ENCODE measurements around the gene ABT1. TPM values are rescaled to one million over a fixed set of nuclear protein-coding genes. Genes with fewer than 3 reads are reported as not detected.
A peak's percentile ranks its signal among the peaks of the same experiment; 100 is the strongest.

Gene ABT1
- total RNA-seq, 1 donor from 2014 or later: 15.7 TPM

DNA sequence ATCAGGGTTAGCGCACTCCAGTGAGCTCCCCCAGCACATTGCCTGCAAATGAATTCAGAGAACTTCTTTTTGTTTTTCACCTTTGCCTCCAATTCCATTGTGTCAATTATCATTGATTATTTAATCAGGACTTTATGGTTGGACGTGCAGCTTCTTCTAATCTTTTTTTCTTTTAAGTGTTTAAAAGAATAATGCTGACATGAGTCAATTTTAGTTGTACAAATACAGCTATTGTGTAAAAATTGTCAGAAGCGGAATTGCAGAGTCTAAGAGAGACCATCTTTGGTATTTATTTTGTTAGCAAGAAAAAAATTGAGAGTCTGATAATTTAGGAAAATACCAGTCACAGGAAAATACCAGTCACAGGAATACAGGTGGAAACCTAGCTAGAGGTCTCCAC is 5.5 kb downstream of the ABT1 start:
- DNase-seq (ENCODE audit: low read depth): no peak
- H3K4me3 ChIP-seq (ENCODE audit: low read depth, low read length): no peak overlapping the region
- TF ChIP-seq CTCF (conservative IDR thresholded peaks at IDR 0.05; ENCODE audit: low read depth, low read length): no peak

DNA sequence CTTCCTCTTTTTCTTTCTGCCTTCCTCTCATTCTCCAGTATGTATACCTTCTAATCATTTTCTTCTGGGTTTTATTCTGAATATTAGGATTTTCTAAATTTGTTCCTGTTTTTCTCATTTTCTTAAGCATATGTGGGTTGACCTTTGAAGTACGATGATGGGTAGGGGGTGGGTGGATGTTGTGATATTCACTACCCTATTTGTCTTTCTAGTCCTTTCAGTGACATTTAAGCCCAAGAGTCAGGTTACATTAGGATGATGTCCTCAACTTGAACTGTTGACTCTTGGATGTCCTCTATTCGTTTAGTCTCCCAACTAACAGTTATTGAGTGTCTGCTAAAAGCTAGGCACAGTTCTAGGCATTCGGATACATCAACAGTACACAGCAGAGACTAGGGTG is 7.3 kb downstream of the ABT1 start:
- no peak for DNase-seq (ENCODE audit: low read depth)
- no peak for TF ChIP-seq CTCF (conservative IDR thresholded peaks at IDR 0.05; ENCODE audit: low read depth, low read length)
- H3K4me3 ChIP-seq (ENCODE audit: low read depth, low read length): no peak overlapping the region

DNA sequence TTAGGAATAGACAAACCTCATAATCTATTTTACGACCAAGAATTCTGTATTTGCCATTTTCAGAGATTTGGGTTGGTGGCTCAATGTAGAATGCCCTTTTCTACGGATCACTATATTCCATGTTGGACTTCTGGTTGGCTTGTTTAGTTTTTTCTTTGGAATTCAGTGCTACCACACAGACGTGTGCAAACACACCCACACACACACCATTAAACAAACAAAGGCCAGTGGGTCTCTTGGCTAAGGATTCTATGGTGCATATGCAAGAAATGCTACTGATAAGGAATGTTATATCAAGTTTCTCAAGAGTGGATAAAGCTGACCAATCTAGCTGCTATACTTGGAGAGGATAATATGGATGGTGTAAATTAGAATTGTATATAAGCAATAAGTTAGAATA is 8.0 kb downstream of the ABT1 start:
- no peak for TF ChIP-seq CTCF (conservative IDR thresholded peaks at IDR 0.05; ENCODE audit: low read depth, low read length)
- H3K4me3 ChIP-seq (ENCODE audit: low read depth, low read length): no peak overlapping the region
- DNase-seq (ENCODE audit: low read depth): no peak

DNA sequence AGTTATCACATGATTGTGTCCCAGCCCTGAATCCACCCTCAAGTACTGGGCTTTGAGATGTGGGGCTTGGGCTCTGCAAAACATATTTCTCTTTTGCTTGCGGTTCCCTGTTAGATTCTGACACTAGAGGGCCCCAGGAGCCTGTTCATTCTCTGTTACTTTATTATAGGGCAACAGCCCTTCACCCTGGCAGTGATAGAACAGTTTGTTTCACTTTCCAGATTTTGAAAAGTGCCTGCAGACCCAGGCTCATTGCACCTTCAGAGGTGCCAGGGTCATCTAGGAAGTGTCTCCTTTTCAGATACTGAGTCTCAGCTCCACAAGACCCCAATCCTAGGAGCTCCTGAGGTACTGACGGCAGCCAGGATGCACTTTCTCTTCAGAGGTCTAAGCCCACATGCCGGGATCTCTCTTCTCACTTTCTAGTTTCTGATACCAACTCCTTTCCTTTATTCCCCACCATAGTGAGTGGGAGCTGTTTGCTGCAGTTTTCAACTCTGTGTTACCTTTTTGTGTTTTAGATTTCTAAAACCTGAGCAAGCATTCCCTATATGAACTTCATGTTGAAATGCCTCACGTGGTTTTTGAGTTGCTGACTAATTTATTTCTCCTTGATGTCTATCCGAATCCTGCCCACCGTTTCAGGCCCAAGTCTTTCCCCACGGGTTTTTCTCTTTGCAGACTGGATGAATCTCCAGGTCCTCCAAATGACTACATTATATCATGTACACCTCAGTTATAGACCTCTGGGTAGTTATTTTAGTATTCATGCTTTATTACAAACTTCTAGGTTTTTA is 10.9 kb downstream of the ABT1 start:
- no peak for DNase-seq (ENCODE audit: low read depth)
- peak overlapping the region; percentile 33 for H3K4me3 ChIP-seq (ENCODE audit: low read depth, low read length)
- peak; percentile 92 for TF ChIP-seq CTCF (conservative IDR thresholded peaks at IDR 0.05; ENCODE audit: low read depth, low read length)

DNA sequence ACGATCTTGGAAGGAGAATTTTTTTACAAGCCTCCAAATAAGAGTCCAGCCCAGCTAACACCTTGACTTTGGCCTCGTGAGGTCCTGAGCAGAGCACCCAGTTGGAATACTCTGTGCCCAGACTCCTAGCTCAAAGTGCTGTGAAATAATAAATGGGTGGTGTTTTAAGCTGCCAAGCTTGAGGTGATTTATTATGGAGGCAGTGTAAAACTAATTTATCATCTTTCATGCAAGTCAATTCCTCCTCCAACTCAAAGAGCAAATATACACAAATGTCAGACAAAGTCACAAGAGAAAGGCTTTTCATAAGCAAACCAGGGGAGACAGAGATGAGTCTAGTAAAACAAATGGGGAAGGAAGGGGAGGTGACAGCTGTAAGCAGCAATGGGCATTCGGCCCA is 12.7 kb downstream of the ABT1 start:
- no peak overlapping the region for H3K4me3 ChIP-seq (ENCODE audit: low read depth, low read length)
- no peak for TF ChIP-seq CTCF (conservative IDR thresholded peaks at IDR 0.05; ENCODE audit: low read depth, low read length)
- no peak for DNase-seq (ENCODE audit: low read depth)

- DNase-seq (ENCODE audit: low read depth): no peak
- H3K4me3 ChIP-seq (ENCODE audit: low read depth, low read length): no peak overlapping the region
- TF ChIP-seq CTCF (conservative IDR thresholded peaks at IDR 0.05; ENCODE audit: low read depth, low read length): no peak
Measured at GRCh38 chr6:26611599-26611998, 14.8 kb downstream of the ABT1 start.

DNA sequence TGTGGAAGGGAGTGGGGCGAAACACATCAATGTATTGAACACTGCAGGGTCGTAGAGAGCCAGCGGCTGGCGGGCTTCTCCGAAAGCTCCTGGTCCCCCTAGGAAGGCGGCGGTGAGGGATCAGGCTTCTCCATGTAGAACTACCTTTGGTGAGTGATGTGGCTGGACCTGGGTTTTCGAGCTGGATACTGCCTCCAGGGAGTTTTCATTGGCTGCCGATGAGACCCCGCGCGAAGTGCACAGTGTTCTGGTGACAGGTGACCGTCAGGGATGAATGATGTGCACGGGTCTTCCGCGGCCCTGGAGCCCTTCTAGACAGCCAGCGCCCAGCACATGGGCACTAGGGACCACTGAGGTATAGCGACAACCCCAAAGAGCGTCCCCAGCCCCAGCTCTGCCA is 16.4 kb downstream of the ABT1 start:
- no peak overlapping the region for H3K4me3 ChIP-seq (ENCODE audit: low read depth, low read length)
- no peak for TF ChIP-seq CTCF (conservative IDR thresholded peaks at IDR 0.05; ENCODE audit: low read depth, low read length)
- DNase-seq (ENCODE audit: low read depth): no peak
